GM12872 (cell line): Measurements from ENCODE around the gene GRHPR.

Experiments used
- CTCF ChIP-seq: IDR thresholded peaks from 3 replicates; pipeline ENCODE4 v1.5.1; 2011; ENCODE audit warnings: low read depth, mild to moderate bottlenecking, low read length, moderate library complexity; ENCODE audit not compliant: insufficient read depth

GRHPR gene

GRCh38 chr9:37410969-37411785, 11.3 kb upstream of the GRHPR start:
- peak; percentile 76 for TF ChIP-seq CTCF

DNA sequence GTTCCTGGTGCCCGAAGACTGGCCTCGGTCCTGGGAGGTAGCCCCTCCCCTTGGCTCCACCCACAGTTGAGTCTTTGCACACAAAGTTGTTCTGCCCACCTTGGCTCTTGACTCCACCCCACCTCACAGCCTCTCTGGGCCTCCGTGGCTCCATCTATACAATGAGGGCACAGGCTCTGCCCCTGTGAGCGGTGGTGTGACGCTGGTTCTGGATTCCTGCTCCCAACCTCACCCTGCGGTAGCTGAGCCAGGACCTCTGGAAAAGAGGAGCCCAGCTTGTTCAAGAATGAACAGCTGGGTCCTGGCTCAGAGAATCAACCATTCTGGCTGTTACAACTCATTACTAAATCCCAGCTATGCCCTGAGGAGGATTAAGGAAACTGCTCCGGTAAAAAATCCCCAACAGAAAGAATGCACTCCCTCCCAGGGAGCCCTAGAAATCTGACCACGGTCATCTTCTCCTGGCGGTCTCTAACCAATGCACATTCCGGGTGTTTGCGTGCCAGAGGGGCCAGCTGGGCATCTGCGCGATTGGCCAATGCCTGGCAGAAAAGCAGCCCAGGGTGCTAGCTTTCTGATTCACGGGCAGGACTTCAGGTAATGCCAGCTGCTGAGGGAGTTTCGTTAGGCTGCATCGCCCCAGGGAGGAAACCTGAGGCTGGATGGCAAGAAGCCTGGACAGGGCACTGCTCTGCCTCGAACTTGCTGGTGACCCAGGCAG, 9.9 kb upstream of the GRHPR start:
- no peak for TF ChIP-seq CTCF

- TF ChIP-seq CTCF: no peak
These were observed 9.2 kb upstream of the GRHPR start for GRCh38 chr9:37413311-37413710.

GRCh38 chr9:37414503-37414943, 8.0 kb upstream of the GRHPR start:
- TF ChIP-seq CTCF: no peak

DNA sequence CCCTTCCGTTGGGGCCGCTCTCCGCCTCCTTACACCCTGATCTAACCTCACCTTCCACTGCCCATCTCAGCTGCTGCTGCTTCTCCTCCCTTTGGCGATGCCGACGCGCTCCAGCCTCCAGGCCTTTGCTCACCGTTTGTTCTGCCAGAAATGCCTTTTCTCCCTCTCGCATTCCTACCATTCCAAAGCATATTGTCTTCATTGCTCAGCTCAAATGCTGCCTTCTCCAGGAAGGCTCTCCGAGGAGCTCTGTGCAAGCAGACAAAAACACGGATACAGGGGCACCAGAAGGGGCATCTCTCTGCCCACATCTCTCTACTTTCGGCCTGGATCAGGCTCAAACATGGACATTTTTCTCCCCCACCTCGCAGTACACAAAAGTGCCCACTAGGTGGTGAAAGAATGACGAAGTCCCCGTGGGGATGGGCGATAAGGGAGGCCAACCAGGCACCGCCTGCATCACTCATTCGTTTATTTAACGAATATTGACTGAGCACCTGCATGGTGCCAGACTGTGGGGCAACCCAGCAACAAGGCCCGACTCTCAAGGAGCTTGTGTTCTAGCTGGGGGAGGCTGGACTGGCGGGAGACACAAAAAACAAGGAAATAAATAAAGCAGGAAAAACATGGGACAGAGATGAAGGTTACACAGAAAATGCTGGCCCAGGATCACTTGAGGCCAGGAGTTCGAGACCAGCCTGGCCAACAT, 7.3 kb upstream of the GRHPR start:
- TF ChIP-seq CTCF: peak; percentile 83

- TF ChIP-seq CTCF: peak; percentile 33; the same call in 1 of the 3 replicates
These were observed 5.2 kb upstream of the GRHPR start for GRCh38 chr9:37417252-37417803.

- TF ChIP-seq CTCF: no peak
These were observed 4.5 kb upstream of the GRHPR start for GRCh38 chr9:37417857-37418618.
